Common myeloid progenitor, CD34-positive (primary cell): Measurements from ENCODE around the gene IL20.

Experiments
- CTCF ChIA-PET: fragments of 350-600 bp; sonication (Branson Sonifier 250); formaldehyde crosslinking; loops from one replicate; lab custom pipeline; 2021; ENCODE audit warnings: antibody characterized with exemption; lab: Charles Lee
- POLR2A ChIA-PET: fragments of 350-600 bp; sonication (Branson Sonifier 250); formaldehyde crosslinking; loops from one replicate; lab custom pipeline; 2021; ENCODE audit warnings: antibody characterized with exemption; lab: Charles Lee
- DNase-seq, 3 donors: peaks; one replicate each; pipeline versions ENCODE4 v3.0.0 to v3.0.0-alpha.2; 2013
- H3K27ac ChIP-seq, 2 experiments: 1 replicate in 1 of 2; 2 replicates in 1 of 2; pipeline ENCODE4 v1.7.0; 2013; ENCODE audit warnings: inconsistent platforms in 2 of 2, low read length in 2 of 2, mild to moderate bottlenecking in 2 of 2, low read depth in 1 of 2, moderate library complexity in 1 of 2; ENCODE audit not compliant: severe bottlenecking in 2 of 2, insufficient read depth in 1 of 2, poor library complexity in 1 of 2
- H3K27me3 ChIP-seq, 5 experiments: replicated peaks in 2 of 5; 1 replicate in 3 of 5; 2 replicates in 2 of 5; pipeline versions ENCODE4 v1.6.1 to v1.7.0; 2013; ENCODE audit warnings: low read length in 4 of 5, mild to moderate bottlenecking in 2 of 5, moderate library complexity in 2 of 5, inconsistent platforms in 1 of 5; ENCODE audit not compliant: insufficient read depth in 5 of 5, control insufficient read depth in 4 of 5
- H3K36me3 ChIP-seq, 4 experiments: 1 replicate in 2 of 4; 2 replicates in 2 of 4; pipeline versions ENCODE4 v1.6.1 to v1.7.0; 2013; ENCODE audit warnings: low read length in 3 of 4, control low read depth in 1 of 4, mild to moderate bottlenecking in 1 of 4; ENCODE audit not compliant: control insufficient read depth in 4 of 4, insufficient read depth in 4 of 4
- H3K4me1 ChIP-seq, 4 experiments: 1 replicate in 3 of 4; 2 replicates in 1 of 4; pipeline versions ENCODE4 v1.6.1 to v1.7.1; 2013; ENCODE audit warnings: low read length in 3 of 4, mild to moderate bottlenecking in 3 of 4, control low read depth in 1 of 4, inconsistent platforms in 1 of 4, moderate library complexity in 1 of 4; ENCODE audit not compliant: control insufficient read depth in 4 of 4, insufficient read depth in 4 of 4; ENCODE audit errors: control extremely low read depth in 1 of 4
- H3K4me3 ChIP-seq, 7 experiments: 1 replicate in 4 of 7; 2 replicates in 3 of 7; pipeline versions ENCODE4 v1.5.1 to v1.7.0; 2013; ENCODE audit warnings: mild to moderate bottlenecking in 7 of 7, low read length in 6 of 7, moderate library complexity in 6 of 7, inconsistent platforms in 2 of 7, low read depth in 2 of 7, control low read depth in 1 of 7; ENCODE audit not compliant: insufficient read depth in 4 of 7, control insufficient read depth in 1 of 7; ENCODE audit errors: extremely low read depth in 1 of 7
- H3K9me3 ChIP-seq, 5 experiments: 1 replicate in 4 of 5; 2 replicates in 1 of 5; pipeline versions ENCODE4 v1.6.1 to v1.7.1; 2013; ENCODE audit warnings: low read length in 4 of 5, mild to moderate bottlenecking in 2 of 5, inconsistent platforms in 1 of 5, low read depth in 1 of 5, moderate library complexity in 1 of 5; ENCODE audit not compliant: control insufficient read depth in 4 of 5, insufficient read depth in 2 of 5; ENCODE audit errors: control extremely low read depth in 1 of 5
- WGBS: methylation state at CpG from one replicate; pipeline ENCODE4 v1.1.5; 2013; ENCODE audit not compliant: insufficient coverage; 5-methylcytosine and 5-hydroxymethylcytosine counted together

The IL20 gene

GRCh38 chr1:206859082-206859521, 6.3 kb upstream of the IL20 start:
- H3K27ac ChIP-seq: no peak overlapping the region
- H3K27me3 ChIP-seq: no peaks in the 10 kb centered on the region
- H3K9me3 ChIP-seq: no peaks in the 10 kb centered on the region
- ChIA-PET POLR2A (no interaction called here), CTCF (interaction anchor here (1.0 to 3.1 kb wide), 8 partner anchors 9 to 60 kb away, joined by 3 to 14 read pairs (median 4); no protein-coding TSS in a partner anchor)
- H3K36me3 ChIP-seq: no peaks in the 10 kb centered on the region
- WGBS: 65% methylated on average over 5 of the region's 5 CpGs
- DNase-seq: no peak
- H3K4me1 ChIP-seq: no peaks in the 10 kb centered on the region
- H3K4me3 ChIP-seq: no peak overlapping the region

GRCh38 chr1:206860165-206860564, 5.3 kb upstream of the IL20 start:
- WGBS: 100% methylated on average over 2 of the region's 4 CpGs
- no peaks in the 10 kb centered on the region for H3K36me3 ChIP-seq
- no peak overlapping the region for H3K4me3 ChIP-seq
- ChIA-PET POLR2A (no interaction called here), CTCF (interaction anchor here (1.2 to 3.1 kb wide), 6 partner anchors 8 to 52 kb away, joined by 4 to 14 read pairs (median 4); no protein-coding TSS in a partner anchor)
- no peak overlapping the region for H3K27ac ChIP-seq
- H3K4me1 ChIP-seq: no peaks in the 10 kb centered on the region
- no peaks in the 10 kb centered on the region for H3K9me3 ChIP-seq
- DNase-seq: no peak
- H3K27me3 ChIP-seq: no peaks in the 10 kb centered on the region

- no peaks in the 10 kb centered on the region for H3K4me1 ChIP-seq
- POLR2A ChIA-PET: no interaction called here
- WGBS: 67% methylated on average over 1 of the region's 1 CpG
- no peak overlapping the region for H3K27ac ChIP-seq
- CTCF ChIA-PET: interaction anchor here (0.8 to 2.6 kb wide), 6 partner anchors 21 to 119 kb away, joined by 3 to 8 read pairs (median 4); no protein-coding TSS in a partner anchor
- H3K4me3 ChIP-seq: no peak overlapping the region
- no peaks in the 10 kb centered on the region for H3K36me3 ChIP-seq
- H3K27me3 ChIP-seq: no peaks in the 10 kb centered on the region
- H3K9me3 ChIP-seq: no peaks in the 10 kb centered on the region
- DNase-seq: no peak
Observed at GRCh38 chr1:206863266-206863665, 2.2 kb upstream of the IL20 start.

GRCh38 chr1:206866062-206866461, 639 bp downstream of the IL20 start:
- no peak overlapping the region for H3K4me3 ChIP-seq
- POLR2A ChIA-PET: no interaction called here
- peaks cover 0 to 2% (median 0%) of the 10 kb centered on the region in 4 experiments for H3K4me1 ChIP-seq
- WGBS: no CpG with 5 or more reads among the region's 2 CpGs
- no peak overlapping the region for H3K27ac ChIP-seq
- DNase-seq: no peak
- no peaks in the 10 kb centered on the region for H3K9me3 ChIP-seq
- no peaks in the 10 kb centered on the region for H3K36me3 ChIP-seq
- CTCF ChIA-PET: interaction anchor here (1.0 to 2.1 kb wide), 8 partner anchors 9 to 131 kb away, joined by 3 to 10 read pairs (median 5); no protein-coding TSS in a partner anchor
- H3K27me3 ChIP-seq: no peaks in the 10 kb centered on the region

- peaks cover 0 to 2% (median 0%) of the 10 kb centered on the region in 4 experiments for H3K4me1 ChIP-seq
- peaks cover 0 to 1% (median 0%) of the 10 kb centered on the region in 5 experiments for H3K9me3 ChIP-seq
- no peak overlapping the region for H3K4me3 ChIP-seq
- ChIA-PET CTCF (interaction anchor here (0.6 to 2.2 kb wide), 10 partner anchors 8 to 140 kb away, joined by 3 to 11 read pairs (median 3); no protein-coding TSS in a partner anchor), POLR2A (no interaction called here)
- no peak for DNase-seq
- H3K27me3 ChIP-seq: no peaks in the 10 kb centered on the region
- no peaks in the 10 kb centered on the region for H3K36me3 ChIP-seq
- no peak overlapping the region for H3K27ac ChIP-seq
- 100% methylated on average over 1 of the region's 1 CpG for WGBS
Observed at GRCh38 chr1:206867239-206867638, 1.8 kb downstream of the IL20 start.

GRCh38 chr1:206867716-206868115, 2.3 kb downstream of the IL20 start:
- Histone ChIP-seq H3K9me3 (peaks cover 0 to 4% (median 1%) of the 10 kb centered on the region in 5 experiments), H3K4me1 (peaks cover 0 to 2% (median 0%) of the 10 kb centered on the region in 4 experiments), H3K27me3 (no peaks in the 10 kb centered on the region), H3K27ac (no peak overlapping the region), H3K36me3 (no peaks in the 10 kb centered on the region), H3K4me3 (no peak overlapping the region)
- DNase-seq: no peak
- ChIA-PET CTCF (interaction anchor here (0.7 to 2.2 kb wide), 9 partner anchors 8 to 140 kb away, joined by 3 to 11 read pairs (median 3); no protein-coding TSS in a partner anchor), POLR2A (no interaction called here)

- CTCF ChIA-PET: interaction anchor here (0.7 to 2.2 kb wide), 5 partner anchors 9 to 52 kb away, joined by 3 to 11 read pairs (median 4); no protein-coding TSS in a partner anchor
- WGBS: 80% methylated on average over 1 of the region's 1 CpG
- Histone ChIP-seq H3K27me3 (no peaks in the 10 kb centered on the region), H3K4me1 (peaks cover 0 to 2% (median 0%) of the 10 kb centered on the region in 4 experiments), H3K9me3 (peaks cover 0 to 4% (median 1%) of the 10 kb centered on the region in 5 experiments), H3K4me3 (no peak overlapping the region), H3K27ac (no peak overlapping the region), H3K36me3 (no peaks in the 10 kb centered on the region)
- POLR2A ChIA-PET: no interaction called here
- DNase-seq: no peak
Observed at GRCh38 chr1:206868264-206868663, 2.8 kb downstream of the IL20 start.
